GM21717 (cell line): ENCODE measurements around the gene TNS3.

Source experiments
- ATAC-seq: cut with Tn5 transposase; IDR thresholded peaks from one replicate; pipeline ENCODE4 v1.9.1; 2021; ENCODE audit warnings: mild to moderate bottlenecking, moderate library complexity; ENCODE audit not compliant: unreplicated experiment

TNS3 gene

DNA sequence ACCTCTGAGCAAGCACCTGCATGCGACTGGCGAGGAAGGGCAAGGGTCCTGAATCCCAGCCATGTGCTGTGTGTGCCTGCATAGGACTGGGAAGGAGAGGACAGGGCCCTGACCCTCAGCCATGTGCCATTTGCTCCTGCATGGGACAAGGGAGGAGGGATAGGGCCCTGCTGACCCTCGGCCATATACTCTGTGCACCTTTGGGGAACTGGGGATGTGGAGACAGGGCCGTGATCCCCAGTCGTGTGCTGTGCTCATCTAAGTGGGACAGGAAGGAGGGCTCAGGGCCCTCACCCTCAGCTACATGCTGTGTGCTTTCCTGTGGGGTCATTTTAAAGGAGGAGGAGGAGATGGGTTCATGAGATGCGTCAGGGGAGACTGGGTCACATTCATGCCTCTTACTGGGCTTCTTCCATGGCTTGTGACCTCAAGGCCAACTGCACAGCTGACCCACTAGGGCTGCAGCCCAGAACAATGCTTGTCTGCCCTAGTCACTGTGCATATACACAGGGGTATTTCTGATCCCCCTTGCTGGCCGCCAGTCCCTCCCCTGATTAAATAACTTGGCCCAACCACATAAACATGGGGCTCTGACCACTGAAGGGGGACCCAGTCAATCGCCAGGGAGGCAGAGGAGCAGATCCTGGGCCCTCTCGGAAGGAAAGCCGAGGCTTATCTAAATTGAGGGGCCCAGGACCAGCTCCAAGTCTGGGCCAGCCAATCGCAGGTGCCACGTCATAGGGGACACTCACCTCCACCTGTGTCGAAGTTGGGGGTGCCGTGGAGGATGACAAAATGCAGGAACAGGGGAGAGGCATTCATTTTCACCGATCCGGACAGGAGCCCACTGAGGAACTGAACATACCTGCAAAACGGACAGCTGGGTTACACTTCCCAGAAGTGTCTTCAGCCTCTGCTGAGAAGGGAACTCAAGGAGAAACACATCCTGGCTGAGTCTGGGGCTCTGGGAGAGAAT is 167.3 kb downstream of the TNS3 start:
- ATAC-seq, result no peak

DNA sequence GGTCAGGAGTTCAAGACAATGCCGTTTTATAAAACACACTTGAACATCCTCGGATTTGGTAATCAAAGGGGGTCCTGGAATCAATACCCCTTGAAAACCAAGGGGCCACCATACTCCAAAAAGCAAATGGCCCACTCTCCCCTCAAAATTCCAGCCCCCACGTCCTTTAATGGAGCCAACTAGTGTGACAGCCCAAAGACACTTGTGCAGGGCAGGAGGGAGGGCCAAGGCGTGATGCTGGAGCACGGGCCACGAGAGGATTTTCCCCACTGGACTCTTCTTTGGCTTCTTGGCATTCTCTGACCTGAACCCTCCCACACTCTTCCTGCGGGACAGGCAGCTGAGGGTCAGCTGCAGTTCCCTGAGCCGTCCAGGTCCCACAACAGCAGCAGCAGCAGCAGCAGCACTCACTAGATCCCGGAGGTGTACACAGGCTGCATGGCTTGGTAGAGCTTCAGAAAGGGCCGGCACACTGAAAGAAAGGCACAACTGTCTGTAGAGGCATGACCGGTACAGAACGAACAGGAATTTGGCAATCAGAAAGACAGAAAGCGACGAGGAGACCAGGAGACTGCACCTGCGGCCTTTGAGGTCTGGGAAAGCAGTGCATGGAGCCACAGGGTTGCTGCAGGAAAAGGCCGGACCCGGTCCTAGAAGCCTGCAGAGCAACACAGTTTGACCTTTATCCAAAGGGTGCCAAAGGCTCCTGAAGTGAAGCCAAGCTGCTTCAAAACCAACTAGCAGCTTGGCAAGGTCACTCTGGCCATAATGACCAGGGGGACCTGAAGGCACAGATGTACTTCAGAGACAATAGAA is 168.2 kb downstream of the TNS3 start:
- no peak for ATAC-seq

DNA sequence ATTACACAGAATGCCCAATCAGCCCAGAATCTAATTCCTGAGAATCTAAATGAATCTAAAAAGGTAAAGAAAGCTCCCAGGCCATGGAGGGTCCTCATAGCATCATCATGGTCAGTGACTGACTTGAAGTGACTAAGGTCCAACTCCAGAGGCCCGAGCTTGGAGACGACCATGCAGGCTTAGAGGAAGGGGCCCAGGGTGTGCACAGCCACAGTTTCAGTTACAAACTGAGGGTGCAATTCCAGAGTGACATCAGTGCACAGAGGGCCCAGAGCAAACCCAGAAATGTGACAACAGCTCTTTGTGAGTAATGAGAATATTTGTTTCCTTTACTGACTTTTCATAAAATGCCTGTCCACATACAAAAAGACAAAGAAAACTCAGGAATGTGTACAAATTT is 170.0 kb downstream of the TNS3 start:
- no peak for ATAC-seq

DNA sequence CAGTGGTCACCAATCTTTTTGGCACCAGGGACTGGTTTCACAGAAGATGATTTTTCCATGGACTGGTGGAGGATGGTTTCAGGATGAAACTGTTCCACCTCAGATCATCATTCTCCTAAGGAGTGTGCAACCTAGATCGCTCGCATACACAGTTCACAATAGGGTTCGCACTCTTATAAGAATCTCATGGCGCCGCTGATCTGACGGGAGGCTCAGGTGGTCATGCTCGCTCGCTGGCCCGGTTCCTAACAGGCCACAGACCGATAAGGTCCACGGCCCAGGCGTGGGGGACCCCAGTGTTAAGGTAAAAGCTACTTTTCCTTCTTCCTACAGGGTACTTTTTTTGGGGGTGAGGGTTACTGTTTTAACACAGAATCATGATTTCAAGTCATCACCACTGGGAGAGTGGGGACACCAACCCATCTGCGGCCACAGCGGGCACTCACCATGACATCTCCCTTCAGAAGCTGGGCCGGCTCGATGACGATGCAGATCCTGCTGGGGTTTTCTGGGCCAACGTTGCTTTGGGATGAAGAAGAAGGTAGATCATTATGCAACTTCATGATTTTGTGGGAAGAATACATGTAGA is 170.5 kb downstream of the TNS3 start:
- no peak for ATAC-seq

DNA sequence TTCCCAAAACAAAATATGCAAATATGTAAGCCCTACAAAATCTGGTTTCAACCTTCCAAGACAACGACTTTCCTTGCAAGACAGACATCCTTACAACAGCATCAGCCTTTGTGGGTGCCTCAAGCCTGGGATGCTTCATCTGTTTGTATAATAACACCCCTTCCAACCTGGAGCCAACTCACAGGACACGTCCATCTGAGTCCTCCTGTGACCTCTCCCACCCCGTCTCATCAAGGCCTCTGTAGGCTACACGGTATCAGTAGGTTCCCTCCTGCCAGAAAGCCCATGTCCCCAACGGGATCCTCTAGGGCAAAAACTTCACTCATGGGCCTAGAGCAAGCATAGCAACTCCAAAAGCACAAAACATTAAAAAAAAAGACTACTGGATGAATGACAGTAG is 173.2 kb downstream of the TNS3 start:
- ATAC-seq, result no peak

DNA sequence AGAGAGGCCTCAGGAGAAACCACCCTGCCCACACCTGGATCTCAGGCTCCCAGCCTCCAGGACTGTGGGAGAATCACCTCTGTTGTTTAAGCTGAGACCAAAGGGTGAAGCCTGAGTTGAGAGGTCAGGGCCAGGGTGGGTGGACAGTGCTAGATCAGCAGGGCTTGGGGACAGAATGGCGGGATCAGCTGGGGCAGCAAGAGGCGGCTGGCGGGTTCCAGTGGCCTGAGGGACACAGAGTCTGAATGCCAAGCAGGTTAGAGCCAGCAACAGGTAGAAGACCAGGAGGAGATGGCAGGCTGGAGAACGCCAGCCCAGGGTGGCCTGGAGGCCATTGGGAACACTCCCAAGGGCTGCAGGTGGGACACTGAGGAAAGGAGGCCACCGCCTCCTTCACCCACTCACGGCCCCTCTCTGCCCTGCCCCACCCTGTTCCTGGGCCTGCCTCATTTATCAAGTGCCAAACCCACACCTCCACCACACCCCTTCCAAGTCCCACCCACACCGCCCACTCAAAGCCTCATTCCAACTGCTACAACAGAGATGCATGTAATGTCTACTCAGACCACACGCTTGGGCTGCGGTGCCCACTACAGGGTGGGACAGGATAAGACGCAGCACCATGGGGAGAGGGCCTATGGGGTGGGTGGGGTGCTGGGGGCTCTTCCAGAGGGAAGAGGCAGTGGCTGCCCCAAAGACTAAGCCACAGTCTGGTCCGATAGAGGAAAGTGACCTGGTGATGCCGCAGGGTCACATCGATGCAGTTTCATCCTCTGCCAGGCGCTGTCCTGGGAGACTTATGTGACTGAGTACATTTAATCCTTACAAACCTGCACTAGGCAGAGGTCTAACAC is 173.9 kb downstream of the TNS3 start:
- ATAC-seq, result no peak

DNA sequence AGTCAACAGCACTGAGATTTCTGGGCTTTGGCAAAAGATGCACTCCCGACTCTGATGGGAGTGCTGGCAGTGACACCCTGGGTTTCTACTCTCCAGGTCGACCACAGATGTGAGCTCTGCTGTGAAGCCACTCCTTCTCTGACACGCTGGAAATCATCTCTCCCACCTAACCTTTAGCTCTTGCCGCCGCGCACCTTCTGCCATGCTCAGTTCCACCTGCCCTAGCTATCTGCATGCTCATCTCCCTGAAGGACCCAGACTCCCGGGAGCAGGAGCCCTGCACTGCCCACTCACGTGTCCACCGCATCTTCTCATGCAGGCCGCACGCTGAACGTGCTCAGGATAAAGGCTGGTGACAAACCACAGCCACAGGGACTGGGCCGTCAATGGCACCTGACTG is 174.8 kb downstream of the TNS3 start:
- no peak for ATAC-seq

DNA sequence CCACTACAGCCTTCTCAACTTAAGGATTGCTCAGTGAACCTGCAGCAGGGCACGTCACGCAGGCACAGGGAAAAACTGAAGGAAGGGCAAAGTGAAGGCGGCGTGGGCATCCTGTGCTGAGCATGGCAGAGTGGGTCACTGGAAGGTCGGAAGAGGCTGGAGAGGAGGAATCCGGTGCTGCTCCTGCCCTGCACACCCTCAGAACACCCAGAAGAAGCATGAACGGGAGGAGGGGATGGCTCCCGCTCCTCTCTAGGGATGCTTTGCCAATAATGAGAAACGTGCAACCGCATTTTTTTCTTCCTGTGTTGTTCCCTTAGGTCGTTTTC is 175.1 kb downstream of the TNS3 start:
- no peak for ATAC-seq

DNA sequence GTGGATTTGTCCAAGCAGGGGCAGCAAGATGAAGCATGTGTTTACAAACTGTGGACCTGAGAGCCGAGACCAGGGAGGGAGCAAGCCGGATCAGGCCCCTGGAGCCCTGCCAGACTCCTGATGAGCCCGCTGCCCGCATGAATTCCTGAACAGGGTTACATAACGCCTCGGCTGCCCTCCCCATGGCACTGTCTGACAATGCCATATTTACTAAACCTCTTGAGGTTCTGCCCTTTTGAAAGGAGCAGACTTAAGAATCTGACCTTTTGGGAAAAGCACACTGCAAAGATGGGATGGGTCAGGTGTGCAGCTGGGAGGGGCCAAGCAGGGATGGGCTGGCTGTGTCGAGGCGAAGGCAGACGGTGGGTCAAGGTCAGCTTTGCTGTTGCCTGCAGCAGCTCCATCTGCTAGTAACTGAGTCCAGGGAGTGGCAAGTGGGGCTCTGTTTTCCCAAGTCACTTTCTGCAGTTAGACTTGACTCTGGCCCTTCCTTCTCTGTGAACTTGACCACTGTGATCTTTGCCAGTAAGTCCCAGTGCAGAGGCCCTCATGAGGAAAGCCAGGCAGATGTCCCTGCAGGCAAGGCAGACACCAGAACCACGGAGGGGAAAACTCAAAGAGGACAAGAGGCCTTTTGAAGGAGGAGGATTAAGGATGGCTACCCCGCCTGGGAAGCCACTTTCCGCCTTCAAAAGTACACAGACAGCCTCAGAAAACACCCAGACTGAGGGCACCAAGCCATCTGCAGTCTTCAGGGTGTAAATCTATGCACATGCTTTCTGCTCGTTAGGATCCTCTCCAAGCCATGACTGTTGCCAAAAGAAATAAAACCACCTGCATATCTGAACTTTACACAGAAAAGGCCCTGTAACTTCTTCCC is 175.8 kb downstream of the TNS3 start:
- ATAC-seq, result no peak

DNA sequence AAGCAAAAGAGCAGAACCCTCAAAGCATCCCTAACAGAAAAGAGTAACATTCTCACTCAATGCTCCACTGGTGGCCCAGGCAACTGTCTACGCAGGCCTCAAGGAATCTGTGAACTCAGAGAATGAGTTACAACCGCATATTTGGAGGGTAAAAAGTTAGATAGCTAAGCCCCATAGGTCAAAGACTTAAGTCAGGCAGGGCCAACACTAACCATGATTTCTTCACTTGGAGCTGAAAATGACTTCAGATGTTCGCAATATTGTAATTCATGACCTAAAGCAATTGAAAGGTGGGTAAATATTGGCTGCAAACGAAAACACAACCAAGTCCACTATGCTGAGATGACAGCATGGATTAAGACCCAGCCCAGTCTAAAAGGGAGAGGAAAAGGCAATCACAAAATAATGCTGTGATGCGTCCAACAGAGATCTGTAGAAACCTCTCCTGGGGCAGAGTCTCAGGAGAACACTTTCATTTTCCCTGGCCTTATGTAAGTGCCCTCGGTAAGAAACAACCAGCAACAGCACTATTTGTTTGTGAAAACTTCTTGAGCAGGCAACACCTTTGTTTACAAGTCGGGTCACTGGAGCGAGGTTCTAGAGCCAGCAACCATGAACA is 176.5 kb downstream of the TNS3 start:
- ATAC-seq, result no peak

DNA sequence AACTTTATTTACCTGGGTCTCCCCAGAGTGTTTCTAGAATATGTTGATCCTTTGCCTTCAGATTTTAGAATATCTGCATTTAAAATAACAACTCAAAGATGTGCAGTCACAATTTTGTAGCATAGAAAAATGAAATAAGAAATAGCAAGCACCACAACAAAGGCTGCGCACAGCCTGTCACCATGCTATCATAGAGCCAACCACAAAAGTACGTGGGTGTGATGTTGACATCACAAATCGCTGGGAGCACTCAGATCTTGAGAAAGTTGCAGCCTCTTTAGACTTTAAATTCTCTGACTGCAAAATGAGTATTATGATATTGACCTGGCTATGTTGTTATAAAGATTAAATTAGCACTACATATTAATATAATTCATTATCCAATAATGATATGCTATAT is 177.9 kb downstream of the TNS3 start:
- no peak for ATAC-seq

DNA sequence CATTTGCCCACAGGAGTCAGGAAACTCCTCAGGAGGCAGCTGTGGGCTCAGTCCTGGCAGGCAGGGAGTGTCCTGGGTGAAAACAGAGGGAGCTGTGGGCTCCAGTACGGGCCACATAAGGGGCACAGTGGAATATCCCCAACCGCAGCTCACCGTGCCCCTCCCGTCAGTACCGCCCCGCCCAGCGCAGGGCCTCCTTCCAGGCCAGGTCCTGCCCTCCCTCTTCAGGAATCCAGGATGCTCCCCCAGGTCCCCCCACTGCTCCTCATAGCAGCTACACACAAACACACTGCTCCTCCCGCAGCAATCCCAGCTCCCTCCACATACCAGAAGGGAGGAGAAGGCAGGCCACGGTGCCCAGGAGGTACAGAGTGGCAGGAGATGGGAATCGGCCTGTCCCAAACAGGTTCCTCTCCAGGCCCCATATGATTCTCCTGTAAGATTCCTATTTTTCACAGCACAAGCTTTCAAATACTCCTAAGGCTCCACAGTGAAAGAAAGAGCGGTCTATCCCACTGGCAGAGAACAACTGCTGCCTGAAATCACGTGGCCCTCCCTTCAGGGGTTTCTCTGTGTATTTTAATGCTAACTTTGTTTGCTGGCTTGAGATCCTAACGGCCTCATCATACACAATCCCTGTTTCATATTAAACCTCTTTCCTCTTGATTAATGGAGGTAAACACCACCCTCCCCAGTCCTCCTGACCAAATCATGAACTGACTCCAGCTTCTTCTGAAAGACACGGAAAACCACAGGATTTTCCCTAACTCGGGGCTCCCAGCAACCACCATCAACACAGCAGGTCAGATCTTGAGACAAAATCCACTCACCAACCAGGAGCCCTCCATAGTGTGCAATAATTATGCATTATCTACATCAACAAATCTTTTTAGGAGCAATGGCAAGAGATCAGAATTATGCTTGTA is 178.7 kb downstream of the TNS3 start:
- ATAC-seq, result no peak

DNA sequence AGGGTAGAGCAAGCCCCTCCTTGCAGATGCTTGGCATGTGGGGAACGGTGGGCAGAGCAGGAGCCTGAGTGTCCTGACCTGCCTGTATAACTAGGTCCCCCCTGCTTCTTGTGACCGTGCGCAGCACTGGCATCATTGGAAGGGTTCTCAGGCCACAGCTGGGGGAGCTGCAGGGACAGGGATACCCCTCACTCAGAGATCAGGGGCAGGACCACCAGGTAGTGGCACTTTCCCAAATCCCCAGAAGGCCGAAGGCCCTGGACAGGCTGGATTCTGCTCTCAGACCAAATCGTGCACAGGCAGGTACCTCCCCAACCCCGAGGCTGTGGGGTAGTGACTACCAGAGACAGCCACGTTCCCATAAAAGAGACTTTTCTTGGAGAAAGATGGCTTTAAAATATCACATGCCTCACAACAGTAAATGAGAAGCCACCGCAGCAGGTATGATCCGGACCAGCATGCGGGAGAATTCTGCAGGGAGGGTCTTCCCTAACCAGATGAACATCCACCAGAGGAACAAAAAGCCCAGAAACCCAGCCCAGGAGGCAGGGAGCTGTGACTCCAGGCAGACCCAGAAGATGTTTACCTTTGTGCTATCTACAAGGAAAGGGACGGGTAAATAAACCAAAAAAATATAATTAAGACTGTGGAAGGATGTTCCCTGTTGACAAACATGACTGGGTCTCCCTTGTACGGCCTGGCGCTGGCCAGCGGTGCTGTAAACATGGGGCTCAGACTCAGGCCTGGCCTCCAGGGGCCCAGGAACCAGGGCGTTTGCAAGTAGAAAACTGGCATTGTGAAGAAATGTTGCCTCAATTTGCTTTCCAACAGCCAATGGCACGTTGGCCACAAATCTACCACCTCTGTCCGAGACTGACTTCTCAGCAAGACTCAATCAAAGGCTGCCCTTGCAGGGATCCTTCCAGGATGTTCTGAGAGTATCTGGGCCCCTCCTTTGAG is 180.0 kb downstream of the TNS3 start:
- ATAC-seq, result no peak

DNA sequence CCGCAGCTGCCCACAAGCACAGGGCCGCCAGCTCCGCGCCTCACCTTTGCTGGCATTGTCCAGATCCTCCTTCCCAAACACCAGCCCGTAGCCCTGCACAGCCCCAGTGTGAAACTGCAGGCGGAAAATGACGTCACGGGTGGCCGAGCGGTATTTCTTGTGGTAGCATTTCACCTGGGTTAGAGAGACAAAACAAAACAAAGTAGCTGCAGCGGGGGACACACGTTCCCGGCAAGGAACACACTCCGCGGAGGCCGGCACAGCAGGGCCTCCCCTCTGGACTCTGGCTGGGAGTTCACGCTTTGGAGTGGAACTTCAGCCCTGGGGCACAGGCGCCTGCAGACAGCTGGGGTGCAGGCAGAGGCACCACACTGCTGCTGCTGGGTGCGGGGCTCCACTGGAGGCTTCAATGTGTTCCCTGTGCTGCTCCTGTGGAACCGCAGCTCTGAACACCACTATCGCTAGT is 181.1 kb downstream of the TNS3 start:
- no peak for ATAC-seq

DNA sequence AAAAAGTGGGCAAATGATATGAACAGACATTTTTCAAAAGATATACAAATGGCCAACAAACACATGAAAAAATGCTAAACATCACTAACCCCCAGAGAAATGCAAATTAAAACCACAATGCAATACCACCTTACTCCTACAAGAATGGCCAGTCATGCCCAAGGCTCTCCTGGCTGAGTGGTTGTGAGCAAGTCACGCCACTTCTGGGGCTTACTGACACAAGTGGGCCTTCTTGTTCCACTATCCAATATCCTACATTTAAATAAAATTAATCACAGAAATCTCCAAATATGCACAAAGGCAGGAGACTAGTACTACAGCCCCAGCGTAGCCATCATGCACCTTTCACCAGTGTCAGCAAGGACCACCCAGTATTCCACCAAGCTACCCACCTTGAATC is 181.9 kb downstream of the TNS3 start:
- no peak for ATAC-seq

DNA sequence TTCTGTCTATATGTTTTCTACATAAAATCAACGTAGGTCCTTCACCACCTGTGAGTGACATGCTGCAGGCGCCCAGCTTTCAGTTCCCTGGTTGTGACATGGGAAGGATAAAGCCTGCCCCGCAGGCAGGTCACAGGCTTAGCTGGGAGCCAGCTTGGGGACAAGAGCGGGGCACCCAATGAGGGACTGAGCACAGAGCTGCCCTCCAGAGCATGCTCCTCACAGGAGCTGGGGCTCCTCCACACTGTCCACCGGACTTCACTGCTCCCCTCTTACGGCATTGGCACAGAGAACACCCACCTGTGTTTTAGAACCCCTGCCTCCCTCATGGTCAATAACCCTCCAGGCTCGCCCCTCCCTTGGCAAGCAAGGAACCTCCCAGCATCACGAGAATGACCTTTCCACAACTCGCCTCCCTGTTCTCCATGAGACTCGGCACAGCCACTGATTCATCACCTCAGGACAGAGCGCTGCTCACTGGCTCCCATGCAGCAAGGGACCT is 187.1 kb downstream of the TNS3 start:
- no peak for ATAC-seq

DNA sequence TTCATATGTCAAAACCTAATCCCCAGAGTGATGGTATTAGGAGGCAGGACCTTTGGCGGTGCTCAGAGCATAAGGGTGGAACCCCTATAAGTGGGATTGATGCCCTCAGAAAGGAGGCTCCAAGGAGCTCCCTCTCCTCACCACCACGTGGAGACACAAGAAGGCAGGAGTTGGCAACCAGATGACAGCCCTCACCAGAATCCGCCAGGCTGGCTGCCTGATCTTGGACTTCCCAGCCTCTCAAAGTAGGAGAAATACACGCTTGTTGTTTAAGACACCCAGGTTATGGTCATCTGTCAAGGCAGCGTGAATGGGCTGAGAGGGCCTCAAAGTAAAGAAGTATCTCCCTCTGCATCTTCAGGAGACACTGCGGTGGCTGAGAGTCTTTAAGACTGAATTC is 187.7 kb downstream of the TNS3 start:
- no peak for ATAC-seq
